Muscle of leg (tissue), 11 donors: ENCODE data around the gene CDCA7L. TPM values are rescaled to one million over a fixed set of nuclear protein-coding genes. Genes with fewer than 3 reads are reported as not detected.
"Not testable (repeated sequence)": the region's sequence is repeated elsewhere in the genome, so short reads cannot be mapped to it uniquely, and the experiment has no call there.

Experiments used
- DNase-seq: peaks from one replicate; pipeline ENCODE4 v3.0.0; 2013
- H3K27ac ChIP-seq: one replicate; pipeline ENCODE4 v1.5.1; 2013; ENCODE audit warnings: mild to moderate bottlenecking, low read length, control low read depth
- H3K27me3 ChIP-seq: one replicate; pipeline ENCODE4 v1.6.1; 2013; ENCODE audit warnings: low read length; ENCODE audit not compliant: control insufficient read depth, insufficient read depth
- H3K36me3 ChIP-seq: one replicate; pipeline ENCODE4 v1.6.1; 2013; ENCODE audit warnings: low read length; ENCODE audit not compliant: control insufficient read depth, insufficient read depth
- H3K4me1 ChIP-seq: one replicate; pipeline ENCODE4 v1.6.1; 2013; ENCODE audit warnings: low read length; ENCODE audit not compliant: control insufficient read depth, insufficient read depth
- H3K4me3 ChIP-seq: one replicate; pipeline ENCODE4 v1.5.1; 2013; ENCODE audit warnings: low read length, control low read depth
- H3K9me3 ChIP-seq: replicated peaks from 2 replicates; pipeline ENCODE4 v1.6.1; 2013; ENCODE audit warnings: low read depth, low read length; ENCODE audit not compliant: control insufficient read depth
- WGBS: methylation state at CpG from one replicate; pipeline ENCODE4 v1.1.5; 2013; ENCODE audit warnings: missing lambda C conversion rate; ENCODE audit not compliant: insufficient coverage; 5-methylcytosine and 5-hydroxymethylcytosine counted together
- polyA plus RNA-seq, 8 donors: library from polyadenylated mRNA; unstranded; fragments of 120-200 nt; gene quantifications; one replicate each; pipeline versions ENCODE4 v1.2.1 to v1.2.3, GENCODE V29; 2013; ENCODE audit warnings: inconsistent platforms in 1 of 8, low replicate concordance in 1 of 8; ENCODE audit not compliant: insufficient read length in 8 of 8, insufficient read depth in 1 of 8
- total RNA-seq: library from RNA; stranded (reverse); fragments of 120-200 nt; gene quantifications from one replicate; pipeline ENCODE4 v1.2.4, GENCODE V29; 2013

Gene CDCA7L
- total and polyA plus RNA-seq, 9 donors: 15.4 to 27.9 (median 22.9) TPM

DNA sequence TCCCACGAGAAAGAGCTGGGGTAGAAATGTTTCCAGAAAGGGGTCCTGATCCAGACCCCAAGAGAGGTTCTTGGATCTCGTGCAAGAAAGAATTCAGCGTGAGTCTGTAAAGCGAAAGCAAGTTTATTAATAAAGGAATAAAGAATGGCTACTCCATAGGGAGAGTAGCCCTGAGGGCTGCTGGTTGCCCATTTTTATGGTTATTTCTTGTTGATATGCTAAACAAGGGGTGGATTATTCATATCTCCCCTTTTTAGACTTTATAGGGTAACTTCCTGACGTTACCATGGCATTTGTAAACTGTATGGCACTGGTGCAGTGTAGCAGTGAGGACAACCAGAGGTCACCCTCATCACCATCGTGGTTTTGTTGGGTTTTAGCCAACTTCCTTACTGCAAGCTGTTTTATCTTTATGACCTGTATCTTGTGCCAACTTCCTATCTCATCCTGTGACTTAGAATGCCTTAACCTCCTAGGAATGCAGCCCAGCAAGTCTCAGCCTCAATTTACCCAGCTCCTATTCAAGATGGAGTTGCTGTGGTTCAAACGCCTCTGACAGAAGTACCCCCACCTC is 80.0 kb downstream of the CDCA7L start:
- 65% methylated on average over 4 of the region's 7 CpGs for WGBS

DNA sequence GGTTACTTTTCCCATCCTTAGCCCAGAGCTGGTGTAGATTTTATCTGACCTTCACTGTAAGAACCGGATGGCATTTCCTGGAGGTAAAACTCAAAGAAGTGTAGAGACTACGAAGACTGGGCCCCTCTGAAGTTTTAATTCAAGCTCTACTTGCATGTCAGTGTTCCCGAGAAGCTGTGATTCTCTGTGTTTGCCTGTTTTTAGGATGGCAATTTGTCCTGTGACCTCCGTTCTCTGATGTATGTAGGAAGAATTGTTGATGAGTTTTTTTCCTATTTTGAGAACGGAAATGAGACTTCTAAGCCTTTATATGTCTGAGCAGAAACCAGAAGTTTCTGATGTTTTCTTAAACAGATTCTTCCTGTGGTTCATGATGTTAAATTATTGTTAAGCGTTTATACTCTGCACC is 94.1 kb downstream of the CDCA7L start:
- H3K27me3 ChIP-seq: no peaks in the 10 kb centered on the region
- no peaks in the 10 kb centered on the region for H3K4me1 ChIP-seq
- H3K27ac ChIP-seq: no peak overlapping the region
- H3K9me3 ChIP-seq: no peaks in the 10 kb centered on the region
- H3K36me3 ChIP-seq: no peaks in the 10 kb centered on the region
- H3K4me3 ChIP-seq: no peak overlapping the region
- no peak for DNase-seq
- 60% methylated on average over 2 of the region's 6 CpGs for WGBS

More for the DNA sequence above, 80.0 kb downstream of the CDCA7L start:
- not testable (repeated sequence) for DNase-seq, H3K36me3 ChIP-seq, H3K4me3 ChIP-seq, H3K9me3 ChIP-seq, H3K27ac ChIP-seq, H3K27me3 ChIP-seq, H3K4me1 ChIP-seq
